HCT116 (cell line): ENCODE results near the gene NLRP11. TPM values are rescaled to one million over a fixed set of nuclear protein-coding genes. Genes with fewer than 3 reads are reported as not detected.

Source experiments
- ATAC-seq: fragments of 200-7000 bp; cut with Tn5 transposase; 2 replicates; pipeline ENCODE4 v1.9.1; 2020; ENCODE audit warnings: mild to moderate bottlenecking, moderate library complexity
- BruUV-seq: library from RNA; stranded (reverse); fragments of 400-500 nt; replicated peaks from 2 replicates; lab custom pipeline; 2021; lab: Mats Ljungman, UMichigan
- CTCF ChIA-PET: fragments of 300-600 bp; sonication (Branson Sonifier 250); formaldehyde crosslinking; loops from one replicate; lab custom pipeline; 2021; ENCODE audit warnings: antibody characterized with exemption; lab: Charles Lee
- POLR2A ChIA-PET: fragments of 300-600, 350-600 bp; sonication (Branson Sonifier 250); formaldehyde crosslinking; loops from one replicate; lab custom pipeline; 2021; ENCODE audit warnings: antibody characterized with exemption; lab: Charles Lee
- RAD21 ChIA-PET, 2 experiments: fragments of 300-600 bp; sonication (Branson Sonifier 250); formaldehyde crosslinking; loops; one replicate each; lab custom pipeline; 2023; ENCODE audit warnings: low total read pairs in 2 of 2; ENCODE audit not compliant: uncharacterized antibody in 2 of 2, unreplicated experiment in 2 of 2, low non-redundant PET in 1 of 2; lab: Charles Lee
- DNase-seq: peaks from one replicate; pipeline ENCODE4 v3.0.0-alpha.2; 2010; ENCODE audit warnings: low read depth, low spot score
- H2AFZ ChIP-seq: fragments of 200-600 bp; shearing (Covaris generic), sonication (generic); 2 replicates; pipeline ENCODE4 v1.6.1; 2017; ENCODE audit warnings: low read depth, mixed run types, mixed read lengths, antibody characterized with exemption, low read length; ENCODE audit not compliant: poor library complexity, severe bottlenecking
- H3K27ac ChIP-seq: 2 replicates; pipeline ENCODE4 v1.5.1; 2012; ENCODE audit warnings: low read depth, low read length
- H3K27me3 ChIP-seq: fragments of 200-600 bp; sonication (generic); 2 replicates; pipeline ENCODE4 v1.6.1; 2016; ENCODE audit warnings: mixed run types, low read length, mixed read lengths; ENCODE audit not compliant: insufficient read depth
- H3K36me3 ChIP-seq, 2 experiments: fragments of 200-500 bp in 1 of 2; fragments of 200-600 bp in 1 of 2; sonication (Bioruptor generic) in 1 of 2; sonication (generic) in 1 of 2; 2 replicates each; pipeline versions ENCODE4 v1.5.1 to v1.6.1; 2014 to 2016; ENCODE audit warnings: low read length in 2 of 2, inconsistent platforms in 1 of 2, mixed read lengths in 1 of 2, mixed run types in 1 of 2; ENCODE audit not compliant: insufficient read depth in 2 of 2, control insufficient read depth in 1 of 2
- H3K4me1 ChIP-seq, 2 experiments: fragments of 200-600 bp in 1 of 2; sonication (generic) in 1 of 2; 2 replicates each; pipeline versions ENCODE4 v1.5.1 to v1.6.1; 2012 to 2017; ENCODE audit warnings: low read length in 2 of 2, inconsistent platforms in 1 of 2, mild to moderate bottlenecking in 1 of 2, mixed read lengths in 1 of 2, mixed run types in 1 of 2, moderate library complexity in 1 of 2; ENCODE audit not compliant: insufficient read depth in 2 of 2, control insufficient read depth in 1 of 2
- H3K4me2 ChIP-seq: fragments of 200-600 bp; sonication (generic); 2 replicates; pipeline ENCODE4 v1.6.1; 2017; ENCODE audit warnings: mixed run types, low read length, mixed read lengths
- H3K4me3 ChIP-seq, 2 experiments: fragments of 200-600 bp in 1 of 2; sonication (generic) in 1 of 2; replicated peaks in 1 of 2; 2 replicates each; pipeline ENCODE4 v1.5.1; 2011 to 2016; ENCODE audit warnings: low read length in 2 of 2, control low read depth in 1 of 2, low read depth in 1 of 2, mild to moderate bottlenecking in 1 of 2, mixed read lengths in 1 of 2, mixed run types in 1 of 2
- H3K79me2 ChIP-seq: fragments of 200-600 bp; sonication (generic); 2 replicates; pipeline ENCODE4 v1.6.1; 2017; ENCODE audit warnings: mild to moderate bottlenecking, mixed run types, low read length, moderate library complexity, mixed read lengths; ENCODE audit not compliant: insufficient read depth
- H3K9ac ChIP-seq: fragments of 200-600 bp; sonication (generic); 2 replicates; pipeline ENCODE4 v1.6.1; 2016; ENCODE audit warnings: low read length, mixed read lengths
- H3K9me2 ChIP-seq: fragments of 200-600 bp; sonication (generic), shearing (Covaris generic); 2 replicates; pipeline ENCODE4 v1.6.1; 2017; ENCODE audit warnings: mixed run types, mild to moderate bottlenecking, moderate library complexity; ENCODE audit not compliant: insufficient read depth
- H3K9me3 ChIP-seq, 2 experiments: fragments of 200-500 bp in 1 of 2; fragments of 200-600 bp in 1 of 2; sonication (Bioruptor generic) in 1 of 2; sonication (generic) in 1 of 2; 2 replicates each; pipeline ENCODE4 v1.6.1; 2014 to 2017; ENCODE audit warnings: low read length in 2 of 2, mixed read lengths in 2 of 2, inconsistent platforms in 1 of 2, low read depth in 1 of 2, mild to moderate bottlenecking in 1 of 2, mixed run types in 1 of 2, moderate library complexity in 1 of 2; ENCODE audit not compliant: control insufficient read depth in 1 of 2, insufficient read depth in 1 of 2
- H4K20me1 ChIP-seq: fragments of 200-600 bp; sonication (generic), shearing (Covaris generic); 2 replicates; pipeline ENCODE4 v1.6.1; 2017; ENCODE audit warnings: mixed run types, mild to moderate bottlenecking, moderate library complexity; ENCODE audit not compliant: insufficient read depth
- EGR1 ChIP-seq: IDR thresholded peaks from 2 replicates; pipeline ENCODE4 v1.6.1; 2012; ENCODE audit warnings: low read depth
- FOSL1 ChIP-seq: IDR thresholded peaks from 2 replicates; pipeline ENCODE4 v1.6.1; 2012; ENCODE audit warnings: low read depth
- POLR2AphosphoS5 ChIP-seq: IDR thresholded peaks from 2 replicates; pipeline ENCODE4 v1.6.1; 2011; ENCODE audit warnings: mild to moderate bottlenecking, low read depth, low read length, moderate library complexity
- intact Hi-C: fragments of 100-400 bp; cut with micrococcal nuclease; formaldehyde crosslinking; loops from 2 replicates; pipeline ENCODE4 v1.10.0; 2022
- total RNA-seq: library from RNA; stranded (reverse); gene quantifications from one replicate; pipeline ENCODE4 v1.2.1, GENCODE V29; 2021; ENCODE audit not compliant: unreplicated experiment

Gene NLRP11
- total RNA-seq, 1 experiment from 2014 or later, result 0.86 TPM

DNA sequence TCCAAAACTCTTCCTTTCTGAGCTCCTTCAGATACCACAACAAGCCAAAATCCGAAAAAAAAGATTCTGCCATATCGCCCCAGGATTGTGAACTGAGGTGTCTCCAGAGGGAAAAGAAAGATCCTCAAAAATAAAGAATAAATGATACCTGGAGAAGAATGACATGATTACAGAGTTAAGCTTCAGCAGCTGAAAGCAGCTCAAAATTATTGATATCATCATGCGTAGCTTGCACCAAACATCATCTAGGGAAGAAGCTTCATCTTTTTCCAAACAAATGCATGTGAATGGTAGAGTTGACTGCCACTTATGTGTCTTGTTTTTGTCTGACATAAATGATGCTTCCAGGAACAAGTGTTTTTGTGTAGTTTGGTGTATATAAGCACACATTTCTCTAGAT is 93.5 kb downstream of the NLRP11 start, which contains the start of gene NLRP9:
NLRP9 (minus strand) TSS at position 101 of the 400 bp plus-strand sequence; CDS start at position 73, 28 bp downstream.
- Histone ChIP-seq H2AFZ (no peak within 1 kb of the TSS), H3K9ac (no peak within 1 kb of the TSS), H4K20me1 (no peaks in the 10 kb centered on the region), H3K4me3 (no peak within 1 kb of the TSS), H3K4me1 (no peaks in the 10 kb centered on the region), H3K79me2 (no peaks in the 10 kb centered on the region), H3K27ac (no peak within 1 kb of the TSS), H3K4me2 (no peak within 1 kb of the TSS), H3K9me2 (no peaks in the 10 kb centered on the region), H3K9me3 (no peaks in the 10 kb centered on the region), H3K27me3 (peaks cover 16% of the 10 kb centered on the region), H3K36me3 (no peaks in the 10 kb centered on the region)
- DNase-seq, result no peak
- ChIA-PET POLR2A (no interaction called here), RAD21 (no interaction called here), CTCF (no interaction called here)
- intact Hi-C loops, result no loop called here
- TF ChIP-seq EGR1, result no peak
- TF ChIP-seq FOSL1, result no peak
- no peak for TF ChIP-seq POLR2AphosphoS5
- no peak for ATAC-seq
- BruUV-seq, result no TSS peak

Other genes with a start within 250 kb of the NLRP11 start
- 15.3 TPM for gene FIZ1, start 232.5 kb downstream of the NLRP11 start, total RNA-seq
- 17.2 TPM for gene ZNF524, start 231.7 kb downstream of the NLRP11 start, total RNA-seq
- gene ZNF865, start 226.4 kb downstream of the NLRP11 start, total RNA-seq, result 16.2 TPM
- gene ZNF784, start 207.4 kb downstream of the NLRP11 start, total RNA-seq, result 5.3 TPM
- gene ZNF580, start 191.0 kb downstream of the NLRP11 start, total RNA-seq, result 36.7 TPM
- gene ZNF581, start 188.3 kb downstream of the NLRP11 start, total RNA-seq, result 44.4 TPM
- gene CCDC106, start 183.8 kb downstream of the NLRP11 start, total RNA-seq, result 1.0 TPM
- 259 TPM for gene U2AF2, start 177.0 kb downstream of the NLRP11 start, total RNA-seq
- gene EPN1, start 156.8 kb downstream of the NLRP11 start, total RNA-seq, result 122 TPM
- not detected for gene NLRP9, start 93.6 kb downstream of the NLRP11 start, total RNA-seq
- gene RFPL4A, start 72.9 kb downstream of the NLRP11 start, total RNA-seq, result not detected
- gene RFPL4AL1, start 62.9 kb downstream of the NLRP11 start, total RNA-seq, result not detected
- 0.52 TPM for gene NLRP4, start 4.5 kb upstream of the NLRP11 start, total RNA-seq
- gene NLRP13, start 100.3 kb upstream of the NLRP11 start, total RNA-seq, result not detected
- not detected for gene NLRP8, start 115.8 kb upstream of the NLRP11 start, total RNA-seq
- gene NLRP5, start 154.8 kb upstream of the NLRP11 start, total RNA-seq, result 0.30 TPM